HG03342 (cell line): ENCODE results near the gene DPH5.
"Not testable (repeated sequence)": the region's sequence is repeated elsewhere in the genome, so short reads cannot be mapped to it uniquely, and the experiment has no call there.

Source experiments
- ATAC-seq: cut with Tn5 transposase; IDR thresholded peaks from one replicate; pipeline ENCODE4 v1.9.1; 2021; ENCODE audit warnings: mild to moderate bottlenecking, moderate library complexity; ENCODE audit not compliant: unreplicated experiment

Gene DPH5, protein sequence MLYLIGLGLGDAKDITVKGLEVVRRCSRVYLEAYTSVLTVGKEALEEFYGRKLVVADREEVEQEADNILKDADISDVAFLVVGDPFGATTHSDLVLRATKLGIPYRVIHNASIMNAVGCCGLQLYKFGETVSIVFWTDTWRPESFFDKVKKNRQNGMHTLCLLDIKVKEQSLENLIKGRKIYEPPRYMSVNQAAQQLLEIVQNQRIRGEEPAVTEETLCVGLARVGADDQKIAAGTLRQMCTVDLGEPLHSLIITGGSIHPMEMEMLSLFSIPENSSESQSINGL

DNA sequence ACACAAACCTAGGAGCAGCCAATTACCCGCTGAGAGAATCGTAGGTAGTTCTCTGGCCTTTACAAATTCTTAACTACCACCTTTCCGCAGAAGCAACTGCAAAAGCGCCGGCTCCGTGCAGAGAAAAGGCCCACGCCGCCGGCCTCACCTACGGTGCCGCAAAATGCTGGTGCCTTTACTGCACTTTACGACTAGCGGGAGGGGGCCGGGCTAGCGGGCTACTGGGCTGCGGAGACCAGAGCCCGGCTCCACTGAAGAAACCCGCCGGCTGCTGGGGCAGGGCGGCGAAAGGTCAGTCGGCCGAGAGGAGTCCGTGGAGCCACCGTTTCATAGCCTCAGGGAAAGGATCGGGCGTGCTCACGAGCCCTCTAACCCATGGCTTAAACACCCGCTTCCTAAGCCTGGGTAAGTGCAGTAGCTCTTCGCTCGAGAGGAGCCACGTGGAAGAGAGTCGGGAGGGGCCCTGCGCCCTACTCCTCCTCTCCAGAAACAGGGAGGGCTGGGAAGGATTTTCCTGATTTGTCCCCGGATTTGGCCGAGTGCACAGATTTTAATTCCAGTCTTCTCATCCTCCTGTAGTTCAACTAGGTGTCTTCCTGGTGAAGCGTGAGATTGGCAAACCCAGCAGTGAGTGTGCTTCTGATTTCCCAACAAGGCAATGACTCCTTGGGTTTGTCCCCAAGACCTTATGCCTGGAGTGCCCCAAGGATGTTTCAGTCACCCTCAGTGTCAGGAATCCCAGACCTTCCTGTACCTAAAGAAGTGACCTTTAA, at the start of gene DPH5:
DPH5 (minus strand) TSS at position 128 of the 773 bp plus-strand sequence. CDS start 341 bp downstream, outside the sequence.
- peak; percentile 82 for ATAC-seq

DNA sequence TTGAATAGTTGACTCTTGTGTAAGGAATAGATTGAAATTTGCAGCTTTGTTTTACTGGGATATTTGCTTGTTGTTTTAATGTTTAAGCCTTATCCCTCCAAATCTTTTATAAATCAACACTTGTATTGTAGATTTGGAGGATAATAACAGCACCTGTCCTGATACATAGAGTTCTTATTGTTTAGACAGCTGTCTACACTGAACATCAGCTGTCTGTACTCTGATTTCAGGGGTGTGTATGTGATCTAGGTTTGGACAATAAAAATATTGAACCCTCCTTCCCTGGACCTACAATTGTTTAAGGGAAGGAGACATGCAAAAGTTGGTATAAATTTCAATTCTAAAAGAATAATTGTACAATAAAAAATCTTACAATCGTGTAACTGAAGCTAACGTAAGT, 48.3 kb upstream of the DPH5 start:
- ATAC-seq: no peak

DNA sequence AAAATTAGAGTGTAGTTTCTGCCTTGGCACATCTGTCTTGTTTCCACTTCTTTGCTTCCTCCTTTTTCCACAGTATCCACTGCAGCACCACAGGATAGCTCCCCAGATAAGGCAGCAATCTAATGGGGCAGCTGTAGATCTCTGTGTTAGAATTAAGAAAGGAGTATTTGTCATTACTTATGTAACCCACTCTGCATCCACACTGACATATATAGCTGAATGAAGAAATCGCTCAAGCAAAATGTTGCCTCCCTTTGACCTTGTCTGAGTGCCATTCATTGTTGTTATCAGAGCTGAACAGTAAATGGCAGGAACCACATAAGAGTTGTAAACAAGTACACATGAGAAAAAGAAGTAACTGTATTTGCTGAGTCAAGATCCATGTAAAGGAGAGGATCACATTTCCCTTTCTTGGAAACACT, 45.9 kb upstream of the DPH5 start:
- ATAC-seq: no peak

DNA sequence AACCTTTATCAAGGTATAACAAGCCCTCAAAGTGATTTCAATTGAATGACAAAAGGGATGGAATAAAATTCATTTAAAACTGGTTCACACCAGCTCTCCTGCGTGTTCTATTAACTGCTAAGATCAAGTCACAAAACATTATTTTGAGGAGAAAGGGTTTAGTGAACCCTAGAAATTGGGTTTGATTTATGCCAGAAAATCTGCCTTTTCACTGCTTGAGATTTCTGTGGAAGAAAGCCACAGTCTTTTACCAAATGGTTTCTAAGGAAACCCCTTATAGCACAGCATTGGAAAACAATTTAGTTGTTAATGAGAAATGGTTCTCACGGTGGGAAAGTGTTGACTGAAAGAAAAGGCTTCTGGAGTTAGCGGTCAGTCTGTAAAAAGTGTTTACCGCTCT, 43.6 kb upstream of the DPH5 start:
- ATAC-seq: no peak

DNA sequence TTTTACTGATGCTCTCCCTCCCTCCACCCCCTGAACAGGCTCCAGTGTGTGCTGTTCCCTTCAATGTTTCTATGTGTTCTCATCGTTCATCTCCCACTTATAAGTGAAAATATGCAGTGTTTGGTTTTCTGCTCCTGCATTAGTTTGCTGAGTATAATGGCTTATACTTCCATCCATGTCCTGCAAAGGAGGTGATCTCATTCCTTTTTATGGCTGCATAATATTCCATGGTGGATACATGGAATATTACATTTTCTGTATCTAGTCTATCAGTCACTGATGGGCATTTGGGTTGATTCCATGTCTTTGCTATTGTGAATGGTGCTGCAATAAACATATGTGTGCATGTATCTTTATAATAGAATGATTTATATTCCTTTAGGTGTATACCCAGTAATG, 41.4 kb upstream of the DPH5 start:
- not testable (repeated sequence) for ATAC-seq

DNA sequence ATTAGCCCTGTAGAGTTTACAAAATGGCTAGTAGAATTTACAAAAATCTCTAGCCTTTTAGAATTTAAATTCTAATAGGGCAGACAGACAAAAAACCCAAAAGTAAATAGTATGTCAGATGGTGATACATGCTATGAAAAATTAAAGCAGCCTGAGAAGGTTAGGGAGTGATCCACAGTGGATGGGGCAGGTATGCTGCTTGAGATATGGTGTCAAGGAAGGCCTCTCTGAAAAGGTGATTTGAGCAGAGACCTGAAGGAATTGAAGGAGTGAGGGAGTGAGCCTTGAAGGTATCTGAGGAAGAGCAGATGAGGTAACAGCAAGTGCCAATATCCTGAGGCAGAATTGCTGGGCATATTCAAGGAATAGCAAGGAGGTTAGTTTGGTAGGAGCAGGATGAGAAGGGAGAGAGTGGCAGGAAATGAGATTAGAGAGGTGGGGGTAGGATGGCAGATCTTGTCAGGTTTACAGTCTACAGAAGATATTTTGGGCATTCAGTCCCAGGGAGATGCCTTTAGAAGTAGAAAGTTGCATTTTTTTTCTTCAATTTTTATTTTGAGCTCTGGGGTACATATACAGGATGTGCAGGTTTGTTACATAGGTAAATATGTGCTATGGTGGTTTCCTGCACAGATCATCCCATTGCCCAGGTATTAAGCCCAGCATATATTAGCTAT, 40.8 kb upstream of the DPH5 start:
- no peak for ATAC-seq

DNA sequence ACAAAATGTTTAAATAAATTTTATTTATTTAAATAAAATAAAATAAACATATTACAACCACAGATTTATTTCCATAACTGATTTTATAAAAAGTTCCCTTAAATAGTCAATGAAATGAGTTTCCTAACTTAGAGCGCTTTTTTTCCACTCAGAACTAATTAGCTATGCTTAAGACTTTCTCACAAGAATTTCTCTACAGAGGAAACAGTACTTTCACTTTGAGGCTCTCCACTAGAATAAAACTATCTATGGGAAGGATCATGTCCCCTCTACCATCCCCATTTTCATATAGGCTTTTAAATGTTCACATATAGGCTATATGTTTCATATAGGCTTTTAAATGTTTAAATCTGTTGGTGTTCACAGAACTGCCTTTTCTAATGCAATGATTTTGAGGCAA, 40.0 kb upstream of the DPH5 start:
- ATAC-seq: no peak

DNA sequence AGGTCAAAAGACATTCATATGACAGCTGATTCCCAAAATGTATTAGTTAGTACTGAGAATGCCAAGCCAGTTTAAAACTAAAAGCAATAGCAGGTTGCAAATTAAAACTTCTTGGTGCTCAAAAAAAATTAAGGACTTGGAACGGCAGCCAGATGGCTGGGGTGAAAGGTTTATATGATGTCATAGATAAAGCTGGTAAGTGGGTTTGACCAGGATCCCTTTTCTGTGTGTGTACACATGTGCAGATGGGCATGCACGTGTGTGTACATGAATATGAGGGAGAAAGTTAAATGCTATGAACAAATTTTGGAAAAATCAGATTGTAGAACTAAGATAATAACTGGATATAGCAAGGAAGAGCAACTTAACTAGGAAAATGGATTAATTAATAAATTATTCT, 39.1 kb upstream of the DPH5 start:
- no peak for ATAC-seq

DNA sequence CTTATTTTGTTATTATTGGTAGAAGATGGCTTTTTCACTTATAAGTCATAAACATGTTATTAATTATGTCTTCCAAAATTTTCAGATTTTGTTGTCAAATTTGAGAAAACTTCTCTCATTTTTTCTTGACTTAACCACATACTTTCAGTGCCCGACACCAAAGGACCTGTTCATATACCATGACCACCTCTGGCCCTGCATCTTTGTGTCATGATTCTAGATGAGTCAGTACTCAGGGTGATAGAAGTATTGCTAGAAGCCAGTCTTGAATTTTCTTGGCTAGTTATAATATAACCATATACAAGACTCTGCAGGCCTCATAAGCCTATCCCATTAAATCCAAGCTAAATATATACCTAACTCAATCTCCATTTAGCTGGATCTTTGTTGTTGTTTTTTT, 35.4 kb upstream of the DPH5 start:
- peak; percentile 58 for ATAC-seq

DNA sequence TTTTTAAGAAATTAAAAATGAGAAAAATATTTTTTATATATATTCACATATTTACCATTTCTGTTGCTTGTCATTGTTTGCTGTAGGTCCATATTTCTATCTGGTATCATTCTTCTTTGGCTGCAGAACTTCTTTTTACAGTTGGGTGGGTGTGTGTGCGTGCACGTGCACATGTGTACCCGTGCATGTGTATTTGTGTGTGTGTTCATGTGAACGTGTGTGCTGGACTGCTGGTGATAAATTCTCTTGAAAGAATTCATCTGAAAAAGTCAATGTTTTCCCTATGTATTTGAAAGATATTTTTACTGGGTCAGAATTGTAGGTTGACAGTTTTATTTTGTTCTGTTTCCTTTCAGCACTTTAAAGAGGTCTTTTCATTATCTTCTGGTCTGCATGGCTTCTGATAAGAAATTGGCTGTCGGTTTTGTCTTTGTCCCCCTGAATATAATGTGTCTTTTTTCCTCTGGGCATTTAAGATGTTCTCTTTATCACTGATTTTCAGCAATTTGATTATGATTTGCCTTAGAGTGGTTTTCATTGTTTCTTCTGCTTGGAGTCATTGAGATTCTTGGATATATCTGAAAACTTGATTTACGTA, 34.5 kb upstream of the DPH5 start:
- ATAC-seq: no peak

DNA sequence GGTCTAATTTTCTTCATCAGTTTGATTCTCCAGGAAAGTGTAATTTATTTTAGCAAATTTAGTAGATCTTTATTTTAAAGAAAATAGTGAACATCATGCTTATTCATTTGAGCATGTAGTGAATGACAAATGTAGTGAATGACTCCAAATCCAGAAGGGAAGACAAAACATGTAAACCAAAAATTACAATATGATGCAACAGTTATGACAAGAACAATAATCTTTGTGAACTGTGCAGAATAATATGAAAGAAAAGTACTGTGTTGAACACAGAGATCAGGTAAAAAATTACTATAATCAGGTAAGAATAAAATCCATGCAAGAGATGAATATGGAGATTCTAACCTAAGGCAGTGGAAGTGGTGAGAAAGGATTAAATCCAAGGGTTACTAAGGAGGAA, 30.0 kb upstream of the DPH5 start:
- no peak for ATAC-seq

DNA sequence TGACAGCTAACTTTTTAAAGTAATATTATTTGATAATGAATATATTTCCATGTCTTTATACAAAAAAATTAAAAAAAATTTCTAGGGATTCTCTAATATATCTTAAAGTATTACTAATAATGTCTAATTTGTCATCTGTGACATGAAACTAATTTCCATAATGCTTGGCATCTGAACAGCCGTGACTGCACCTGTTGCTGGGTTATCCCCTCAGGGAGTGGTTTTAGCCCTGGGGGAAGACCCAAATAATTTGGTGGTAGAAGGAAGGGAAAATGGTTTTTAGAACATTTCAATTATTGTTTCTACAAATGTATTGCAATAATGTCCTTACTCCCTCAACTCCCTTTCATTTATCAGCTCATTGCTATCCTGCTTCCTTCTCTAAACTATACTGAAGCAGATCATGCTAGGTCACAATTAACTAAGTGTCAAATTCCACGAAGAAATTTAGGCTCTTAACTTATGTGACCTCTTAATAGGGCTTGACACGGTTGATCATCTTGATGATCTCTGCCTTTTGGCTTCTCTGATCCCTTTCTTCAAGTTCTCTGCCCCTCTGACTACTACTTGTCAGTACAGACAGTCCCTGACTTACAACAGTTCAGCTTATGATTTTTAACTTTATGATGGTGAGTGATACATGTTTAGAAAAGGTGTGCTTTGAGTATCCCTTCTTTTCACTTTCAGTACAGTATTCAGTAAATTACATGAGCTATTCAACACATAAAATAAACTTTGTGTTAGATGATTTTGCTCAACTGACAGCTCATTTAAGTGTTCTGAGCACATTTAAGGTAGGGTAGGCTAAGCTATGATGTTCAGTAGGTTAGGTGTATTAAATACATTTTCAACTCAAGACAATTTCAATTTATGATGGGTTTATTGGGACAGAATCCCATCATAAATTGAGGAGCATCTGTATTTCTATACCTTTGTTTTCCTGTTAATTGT, 26.4 kb upstream of the DPH5 start:
- peak; percentile 95 for ATAC-seq

DNA sequence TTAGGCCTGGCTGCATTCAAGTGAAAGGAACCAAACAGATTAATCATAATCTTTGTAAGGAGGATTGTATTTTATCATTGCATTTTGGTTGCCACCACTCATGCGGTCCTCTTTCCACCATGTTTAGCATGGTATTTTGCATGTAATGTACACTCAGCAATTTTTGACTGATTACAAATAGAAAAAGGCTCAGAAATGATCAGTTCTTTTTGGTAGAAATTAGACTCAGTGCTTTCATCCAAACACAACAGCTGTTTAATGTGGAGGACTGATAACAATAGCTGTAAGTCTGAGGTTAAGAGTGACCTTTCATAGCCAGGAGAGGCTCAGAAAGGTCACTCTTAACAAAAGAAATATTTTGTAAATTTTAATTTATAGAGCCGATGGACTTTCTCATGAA, 25.3 kb upstream of the DPH5 start:
- ATAC-seq: no peak

DNA sequence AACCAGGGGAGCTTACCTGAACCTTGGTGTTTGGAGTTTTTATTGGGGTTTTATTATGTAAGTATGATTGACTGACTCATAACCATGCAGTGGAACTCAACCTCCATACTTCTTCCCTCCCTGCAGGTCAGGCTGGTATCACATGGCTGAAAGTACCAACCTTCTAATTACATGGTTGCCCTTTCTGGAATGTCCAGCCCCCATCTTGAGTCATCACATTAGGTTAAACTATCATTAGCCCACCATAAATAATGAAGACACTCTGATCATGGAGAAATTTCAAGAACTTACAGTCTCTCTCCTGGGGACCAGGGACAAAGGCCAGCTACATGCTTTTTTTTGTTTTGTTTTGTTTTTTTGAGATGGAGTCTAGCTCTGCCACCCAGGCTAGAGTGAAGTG, 19.2 kb upstream of the DPH5 start:
- ATAC-seq: no peak

DNA sequence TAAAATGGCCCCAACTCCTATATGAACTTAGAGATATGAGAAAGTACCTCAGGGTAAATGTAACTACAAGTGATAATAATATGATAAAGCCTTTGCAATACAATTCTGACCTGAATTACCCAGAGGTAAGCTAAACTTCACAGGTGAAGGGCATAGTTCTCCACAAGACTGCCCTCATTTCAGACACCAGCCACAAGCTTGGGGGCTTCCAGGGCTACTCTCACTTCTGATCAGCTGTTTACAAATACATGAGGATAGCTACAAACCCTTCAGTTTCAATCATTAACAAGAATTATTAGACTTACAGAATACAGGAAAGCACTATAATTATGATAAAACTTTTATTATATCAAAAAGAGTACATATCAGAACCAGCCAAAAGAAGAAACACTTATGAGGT, 18.7 kb upstream of the DPH5 start:
- ATAC-seq: no peak

DNA sequence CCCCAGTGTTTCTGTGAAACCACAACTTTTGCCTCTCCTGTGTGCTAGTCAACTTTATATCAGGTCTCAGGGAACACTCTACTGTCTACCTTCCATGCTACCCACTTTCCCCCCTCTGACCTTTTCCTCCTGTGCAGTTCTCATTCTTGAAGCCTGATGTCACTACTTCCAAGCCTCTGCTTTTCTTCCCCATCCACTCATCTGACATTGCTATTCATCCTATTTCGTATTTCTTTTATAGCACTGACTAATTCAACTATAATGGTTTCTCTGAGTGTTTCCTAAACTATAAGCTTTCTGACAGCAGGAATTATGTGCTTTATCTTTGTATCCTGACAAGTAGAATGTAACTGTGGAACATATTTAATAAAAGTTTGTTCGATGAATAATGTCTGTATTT, 18.2 kb upstream of the DPH5 start:
- ATAC-seq: no peak

DNA sequence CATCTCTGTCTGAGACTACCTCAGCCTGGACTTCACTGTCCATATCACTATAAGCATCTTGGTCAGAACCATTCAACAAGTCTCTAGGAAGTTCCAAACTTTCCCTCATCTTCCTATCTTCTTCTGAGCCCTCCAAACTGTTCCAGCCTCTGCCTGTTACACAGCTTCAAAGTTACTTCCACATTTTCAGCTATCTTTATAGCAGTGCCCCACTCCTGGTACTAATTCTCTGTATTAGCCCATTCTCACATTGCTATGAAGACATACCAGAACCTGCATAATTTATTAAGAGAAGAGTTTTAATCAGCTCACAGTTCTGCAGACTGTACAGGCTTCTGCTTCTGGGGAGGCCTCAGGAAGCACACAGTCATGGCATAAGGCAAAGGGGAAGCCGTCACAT, 15.7 kb upstream of the DPH5 start:
- ATAC-seq: no peak

DNA sequence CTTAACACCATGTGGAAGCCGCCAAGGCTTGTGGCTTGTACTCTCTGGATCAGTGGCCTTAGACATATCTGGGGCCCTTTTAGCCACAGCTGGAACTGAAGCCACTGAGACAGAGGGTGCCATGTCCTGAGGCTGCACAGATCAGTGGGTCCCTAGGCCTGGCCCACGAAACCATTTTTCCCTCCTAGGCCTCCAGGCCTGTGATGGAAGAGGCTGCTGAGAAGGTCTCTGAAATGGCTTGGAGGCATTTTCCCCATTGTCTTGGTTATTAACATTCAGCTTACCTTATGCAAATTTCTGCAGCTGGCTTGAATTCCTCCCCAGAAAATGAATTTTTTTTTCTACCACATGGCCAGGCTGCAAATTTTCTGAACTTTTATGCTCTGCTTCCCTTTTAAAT, 15.1 kb upstream of the DPH5 start:
- no peak for ATAC-seq

DNA sequence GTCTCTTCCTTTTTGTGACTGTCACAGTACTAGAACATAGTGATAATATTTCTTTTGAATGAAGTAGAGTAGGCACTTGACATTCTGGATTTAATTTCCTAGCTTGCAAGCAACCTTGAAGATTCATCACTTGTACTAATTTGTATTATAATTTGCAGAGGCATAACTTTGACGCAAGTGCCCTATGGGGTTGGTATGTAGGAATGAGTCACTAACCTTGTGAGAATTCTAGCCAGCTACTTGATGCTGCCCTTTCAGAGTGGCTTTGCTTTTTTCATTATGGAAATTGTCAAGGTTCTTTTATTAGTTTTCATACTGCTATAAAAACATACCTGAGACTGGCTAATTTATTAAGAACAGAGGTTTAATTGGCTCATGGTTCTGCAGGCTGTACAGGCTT, 13.7 kb upstream of the DPH5 start:
- no peak for ATAC-seq

DNA sequence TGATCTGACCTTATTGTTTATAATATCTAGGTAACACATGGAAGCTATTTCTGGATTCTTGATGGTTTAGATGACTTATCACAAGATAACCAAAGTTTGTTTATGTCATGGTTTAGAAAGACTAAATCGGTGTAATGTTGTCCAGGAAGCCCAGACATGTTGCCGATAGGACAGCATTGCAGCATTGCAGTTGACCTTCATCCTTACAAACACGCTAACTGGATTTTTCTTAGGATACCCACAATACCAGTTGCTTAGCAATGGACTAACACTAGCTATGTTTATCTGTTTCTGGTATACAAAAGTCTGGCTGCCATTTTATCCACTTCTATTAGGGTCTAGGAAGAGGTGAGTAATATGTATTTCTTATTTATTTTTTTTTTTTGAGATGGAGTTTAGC, 11.7 kb upstream of the DPH5 start:
- ATAC-seq: no peak

DNA sequence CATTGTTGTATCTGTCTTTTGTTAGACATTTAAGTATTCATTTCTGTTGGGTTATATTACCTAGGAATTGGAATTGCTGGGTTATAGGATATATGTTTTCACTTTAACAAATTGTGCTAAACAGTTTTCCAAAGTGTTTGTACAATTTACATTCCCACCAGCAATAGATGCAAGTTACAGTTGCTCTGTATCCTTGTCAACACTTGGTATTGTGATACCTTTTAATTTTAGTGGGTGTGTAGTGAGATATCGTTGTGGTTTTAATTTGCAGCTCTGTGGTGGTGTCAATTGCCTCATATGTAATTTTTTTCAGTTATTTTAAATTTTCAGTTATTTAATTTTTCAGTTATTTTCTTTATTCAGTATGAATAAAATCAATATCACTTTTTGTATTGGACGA, 7.4 kb upstream of the DPH5 start:
- ATAC-seq: no peak
